ENCODE data around the gene LRCH4.
"Not testable (repeated sequence)": the region's sequence is repeated elsewhere in the genome, so short reads cannot be mapped to it uniquely, and the experiment has no call there.

The LRCH4 gene

GRCh38 chr7:100567031-100567730, 18.7 kb downstream of the LRCH4 start:
- DNase-seq = no peak

- no peak for DNase-seq
These were observed 19.9 kb downstream of the LRCH4 start for GRCh38 chr7:100566018-100566531.

GRCh38 chr7:100565133-100565571, 20.8 kb downstream of the LRCH4 start:
- DNase-seq = no peak

DNA sequence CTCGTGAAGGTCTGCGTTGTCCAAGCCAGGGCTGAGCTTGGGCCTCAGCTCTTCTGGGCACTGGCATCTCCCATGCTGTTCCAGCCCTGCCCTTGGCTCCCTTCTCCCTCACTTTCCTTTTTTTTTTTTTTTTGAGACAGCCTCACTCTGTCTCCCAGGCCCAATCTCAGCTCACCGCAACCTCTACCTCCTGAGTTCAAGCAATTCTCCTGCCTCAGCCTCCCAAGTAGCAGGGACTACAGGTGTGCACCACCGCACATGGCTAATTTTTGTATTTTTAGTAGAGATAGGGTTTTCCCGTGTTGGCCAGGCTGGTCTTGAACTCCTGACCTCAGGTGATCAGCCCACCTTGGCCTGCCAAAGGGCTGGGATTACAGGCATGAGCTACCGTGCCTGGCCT, 21.5 kb downstream of the LRCH4 start:
- DNase-seq = not testable (repeated sequence)

- DNase-seq = peak in 1 of 2 experiments; percentile 76
These were observed 22.0 kb downstream of the LRCH4 start for GRCh38 chr7:100563809-100564400.

- no peak for DNase-seq
These were observed 22.8 kb downstream of the LRCH4 start for GRCh38 chr7:100563100-100563564.

DNA sequence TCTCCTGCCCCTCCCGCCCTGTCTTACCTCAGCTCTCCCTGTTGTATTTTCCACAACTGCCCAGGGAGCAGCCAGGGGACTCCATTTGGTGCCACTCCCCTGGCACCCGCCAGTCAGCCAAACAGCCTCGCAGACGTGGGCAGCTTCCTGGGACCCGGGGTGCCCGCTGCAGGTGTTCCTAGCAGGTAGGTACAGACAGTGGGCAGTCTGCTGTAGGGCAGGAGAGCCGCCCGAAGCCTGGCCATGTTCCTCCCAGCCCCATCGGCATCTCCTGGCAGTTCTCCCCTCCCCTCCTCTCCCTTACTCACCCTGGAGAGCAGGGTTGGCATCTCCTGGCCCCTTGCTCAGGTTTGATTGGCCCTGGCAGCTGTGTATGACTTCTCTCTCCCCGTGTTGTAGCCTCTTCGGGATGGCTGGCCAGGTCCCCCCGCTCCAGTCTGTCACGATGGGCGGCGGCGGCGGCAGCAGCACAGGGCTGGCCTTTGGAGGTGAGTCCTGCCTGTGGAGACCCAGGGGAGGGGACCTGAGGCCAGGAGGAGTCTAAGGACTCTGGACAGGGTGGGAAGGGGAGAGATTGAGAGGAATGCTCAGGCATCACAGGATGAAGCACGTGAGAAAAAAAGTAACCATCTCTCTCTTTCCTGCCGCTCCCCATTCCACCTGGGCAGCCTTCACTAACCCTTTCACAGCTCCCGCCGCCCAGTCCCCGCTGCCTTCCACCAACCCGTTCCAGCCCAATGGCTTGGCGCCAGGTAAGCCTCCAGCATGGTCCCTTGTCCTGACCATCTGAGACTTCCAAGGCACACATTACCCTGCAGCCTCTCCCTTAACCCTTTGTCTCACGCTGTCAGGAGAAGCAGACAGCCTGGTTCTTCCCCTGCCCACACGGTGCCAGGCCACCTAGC, 23.5 kb downstream of the LRCH4 start:
- DNase-seq = no peak

GRCh38 chr7:100561491-100562194, 24.3 kb downstream of the LRCH4 start:
- DNase-seq = no peak

DNA sequence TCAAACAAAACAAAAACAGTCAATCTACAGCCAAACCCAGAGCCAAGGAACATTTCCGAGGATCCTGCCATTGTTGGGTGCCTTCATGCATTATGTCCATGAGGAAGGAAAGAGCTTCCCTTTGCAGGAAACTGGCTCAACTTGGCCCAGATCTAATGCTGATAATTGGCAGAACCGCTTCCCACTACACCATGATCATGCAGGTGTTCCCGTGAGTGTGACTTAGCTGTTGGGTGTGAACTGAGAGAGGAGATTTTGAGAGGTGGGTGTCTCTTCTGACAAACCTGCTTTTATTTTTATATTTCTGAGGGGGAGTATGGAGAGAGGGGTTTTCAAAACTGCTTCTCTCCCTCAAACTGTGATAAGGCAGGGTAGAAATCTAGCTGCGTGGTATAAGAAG, 26.8 kb downstream of the LRCH4 start:
- no peak for DNase-seq

- DNase-seq = no peak
These were observed 29.4 kb downstream of the LRCH4 start for GRCh38 chr7:100556541-100556940.

- DNase-seq = no peak
These were observed 30.2 kb downstream of the LRCH4 start for GRCh38 chr7:100555701-100556100.

GRCh38 chr7:100553032-100553431, 32.9 kb downstream of the LRCH4 start:
- no peak for DNase-seq

- no peak for DNase-seq
These were observed 33.4 kb downstream of the LRCH4 start for GRCh38 chr7:100552532-100552931.

DNA sequence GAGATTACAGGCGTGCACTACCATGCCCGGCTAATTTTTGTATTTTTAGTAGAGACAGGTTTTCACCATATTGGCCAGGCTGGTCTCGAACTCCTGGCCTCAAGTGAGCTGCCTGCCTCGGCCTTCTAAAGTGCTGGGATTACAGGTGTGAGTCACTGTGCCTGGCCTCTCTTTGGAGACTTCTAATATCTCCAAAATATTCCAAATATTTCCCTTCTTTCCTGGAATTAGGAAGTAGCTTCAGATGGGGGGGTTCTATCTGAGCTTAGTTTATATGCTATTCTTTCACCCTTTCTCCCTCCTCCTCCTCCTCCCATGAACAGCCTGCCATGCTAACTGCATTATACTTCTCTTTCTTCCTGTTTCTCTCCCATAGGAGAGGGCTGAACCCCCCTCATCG, 37.5 kb downstream of the LRCH4 start:
- not testable (repeated sequence) for DNase-seq

DNA sequence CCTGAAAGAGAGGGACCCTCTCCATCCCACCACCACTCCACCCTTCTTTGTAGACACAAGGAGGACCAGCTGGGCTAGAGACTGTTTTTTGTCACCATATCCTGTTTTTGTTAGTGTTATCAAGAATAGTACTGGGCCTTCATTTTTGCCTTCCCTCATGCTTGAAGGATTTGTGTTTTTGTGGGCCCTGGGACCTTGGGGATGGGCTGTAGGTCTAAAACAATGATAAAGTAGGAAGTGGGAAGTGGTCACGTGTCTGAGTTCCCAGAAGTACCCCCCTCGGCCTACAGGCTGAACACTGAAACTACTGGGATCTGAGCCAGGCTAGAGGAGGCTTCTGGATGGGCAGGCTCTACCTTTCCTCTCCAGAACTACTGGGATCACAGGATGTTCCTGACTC, 38.1 kb downstream of the LRCH4 start:
- no peak for DNase-seq

GRCh38 chr7:100546926-100547800, 38.8 kb downstream of the LRCH4 start:
- DNase-seq = no peak

DNA sequence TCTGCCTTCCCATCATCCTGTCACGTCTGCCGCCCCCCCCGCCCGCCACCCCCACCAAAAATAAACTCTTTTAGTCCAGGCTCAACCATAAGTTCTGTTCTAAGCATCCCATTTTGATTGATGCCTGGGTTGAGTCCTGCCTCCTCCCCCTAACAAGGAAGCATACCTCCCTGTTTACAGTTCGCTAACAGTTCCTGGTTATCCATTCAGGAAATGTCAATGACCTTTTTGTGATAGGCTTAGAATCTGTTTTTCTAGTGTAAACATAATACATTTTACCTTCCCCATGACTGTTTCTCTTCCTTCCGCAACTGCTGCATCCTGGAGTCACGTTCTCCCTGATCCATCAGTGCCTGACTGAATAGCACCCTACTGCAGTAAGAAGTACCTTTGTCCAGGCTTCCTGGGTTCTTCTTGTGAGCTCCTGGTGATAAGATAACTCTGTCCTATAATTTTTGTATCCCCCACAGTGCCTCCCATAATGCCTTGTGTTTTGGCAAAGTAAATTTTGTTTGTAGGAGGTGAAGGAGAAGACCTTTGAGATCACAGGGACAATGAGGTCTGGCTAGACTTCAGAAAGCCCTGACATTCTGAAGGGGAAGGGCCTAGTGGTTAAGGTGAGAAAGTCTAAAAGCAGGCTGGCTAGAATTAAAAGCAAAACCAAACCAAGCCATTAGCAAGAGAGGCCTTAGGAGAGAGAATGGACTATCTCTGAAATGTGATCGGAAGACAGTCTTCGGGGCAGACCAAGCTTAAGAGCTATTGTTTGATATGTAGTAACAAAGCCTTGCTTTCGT, 39.6 kb downstream of the LRCH4 start:
- DNase-seq = no peak

GRCh38 chr7:100545360-100546128, 40.4 kb downstream of the LRCH4 start:
- DNase-seq = no peak

- no peak for DNase-seq
These were observed 41.0 kb downstream of the LRCH4 start for GRCh38 chr7:100544967-100545359.

DNA sequence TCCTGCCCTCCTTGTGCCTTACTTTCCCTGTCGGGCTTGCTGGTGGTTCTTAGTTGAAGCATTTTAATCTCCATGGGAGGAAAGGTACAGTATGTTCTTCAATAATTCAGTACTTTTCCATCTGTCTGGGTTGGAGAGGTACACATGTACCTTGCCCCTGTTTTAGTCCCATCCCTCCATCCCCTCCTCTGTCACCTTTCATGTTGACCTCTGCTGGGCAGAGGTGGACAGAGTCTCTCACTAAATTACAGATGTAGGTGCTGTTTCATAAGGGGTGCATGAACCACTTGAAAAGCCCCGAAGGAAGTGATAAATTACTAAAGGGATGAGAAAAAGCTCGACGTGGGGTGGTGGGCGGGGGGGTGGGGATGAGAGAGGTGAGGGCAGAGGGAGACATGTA, 41.5 kb downstream of the LRCH4 start:
- no peak for DNase-seq

Data from NCI-H526 (cell line).